ENCODE measurements around the gene ZIC2.

ZIC2 gene

DNA sequence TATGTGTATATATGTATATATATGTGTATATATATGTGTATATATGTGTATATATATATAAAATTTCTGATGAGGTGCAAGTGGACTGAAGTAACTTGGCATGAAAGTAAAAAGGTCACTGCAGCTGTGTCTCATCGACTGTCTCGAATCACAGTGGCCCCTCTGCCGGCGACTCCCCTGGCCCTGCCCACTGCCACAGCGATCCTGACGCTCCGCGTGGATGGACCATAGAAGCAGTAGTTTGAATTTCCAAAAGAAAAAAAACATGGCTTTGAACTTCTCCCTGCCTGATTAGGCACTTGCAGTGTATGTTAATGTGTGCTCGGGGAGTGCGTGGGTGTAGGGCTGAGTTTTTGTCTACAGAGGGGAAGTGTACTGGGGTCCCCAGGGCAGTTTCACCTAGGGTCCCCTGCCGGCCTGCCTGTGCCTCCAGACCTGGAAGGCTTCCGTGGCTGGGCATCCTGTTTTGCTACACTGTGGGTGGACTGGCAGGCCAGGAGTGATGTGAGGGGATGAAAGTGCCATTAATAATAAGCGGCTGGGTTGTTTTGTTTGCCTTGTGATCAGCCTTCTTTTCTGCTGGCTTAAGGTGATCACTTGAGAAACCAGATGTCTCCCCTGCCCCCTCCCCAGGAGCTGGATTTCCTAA lies 20.8 kb upstream of the ZIC2 start:
- no peak for DNase-seq

DNA sequence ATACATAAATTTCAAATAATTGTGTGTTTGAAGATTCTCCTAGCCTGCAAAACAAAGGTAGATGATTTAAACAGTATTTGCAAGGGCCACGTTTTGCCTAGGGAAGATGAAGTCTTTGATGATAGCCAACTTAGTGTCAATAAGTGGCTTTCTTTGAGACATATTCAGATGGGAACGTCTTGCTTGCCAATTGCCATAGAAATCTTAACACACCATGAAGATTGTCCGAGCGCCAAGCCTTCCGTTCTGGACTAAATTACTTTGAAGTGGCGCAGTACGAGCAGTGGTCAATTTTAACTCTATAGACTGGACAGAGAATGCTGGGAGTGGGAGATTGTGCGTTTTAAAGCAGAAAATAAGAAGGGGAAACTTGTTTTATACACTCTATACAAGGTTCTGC lies 19.9 kb upstream of the ZIC2 start:
- no peak for DNase-seq

DNA sequence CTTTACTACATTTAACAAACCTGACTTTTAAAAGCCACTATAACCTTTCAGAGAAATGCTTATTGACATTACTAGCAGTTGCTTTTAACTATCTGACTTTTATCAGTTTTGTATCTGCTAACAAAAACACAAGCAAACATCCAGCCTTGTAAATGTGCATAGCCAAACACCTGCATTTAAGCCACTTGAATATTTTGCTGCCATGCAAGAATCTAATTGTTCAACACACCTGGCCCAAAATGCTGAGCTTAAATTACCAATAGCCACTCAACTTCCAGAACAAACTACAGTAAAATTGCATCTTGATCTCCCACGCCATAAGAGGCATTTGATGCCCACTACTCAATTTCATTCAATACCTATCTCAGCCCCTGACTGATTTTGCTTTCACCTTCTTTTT lies 19.3 kb upstream of the ZIC2 start:
- DNase-seq = no peak

DNA sequence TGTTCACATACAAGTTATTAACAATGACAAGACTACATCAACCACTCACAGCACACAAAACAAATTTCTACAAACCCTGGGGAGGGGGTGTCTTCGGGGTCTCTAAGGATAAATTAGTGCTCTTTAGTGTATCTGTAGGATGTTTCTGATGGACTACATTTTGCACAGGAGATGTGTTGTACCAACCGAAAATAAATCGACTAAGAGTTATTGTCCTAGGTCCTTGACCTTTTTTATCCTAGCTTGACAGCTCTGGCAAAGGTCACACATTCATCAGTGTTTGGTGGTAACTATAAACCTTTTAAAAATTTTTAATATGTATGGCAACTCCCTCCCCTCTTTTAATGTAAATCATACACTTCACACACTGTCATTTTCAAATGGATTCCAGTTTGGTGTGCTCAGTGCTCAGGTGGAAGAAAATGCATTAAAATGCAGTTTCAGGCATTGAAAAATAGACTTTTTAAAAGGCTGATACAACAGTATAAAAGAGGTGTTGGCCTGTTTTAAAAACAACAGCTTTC lies 17.7 kb upstream of the ZIC2 start:
- DNase-seq = no peak

GRCh38 chr13:99965329-99966000 lies 16.1 kb upstream of the ZIC2 start:
- no peak for DNase-seq

GRCh38 chr13:99966064-99966805 lies 15.3 kb upstream of the ZIC2 start:
- DNase-seq = no peak

GRCh38 chr13:99967498-99967868 lies 14.1 kb upstream of the ZIC2 start:
- DNase-seq = no peak

DNA sequence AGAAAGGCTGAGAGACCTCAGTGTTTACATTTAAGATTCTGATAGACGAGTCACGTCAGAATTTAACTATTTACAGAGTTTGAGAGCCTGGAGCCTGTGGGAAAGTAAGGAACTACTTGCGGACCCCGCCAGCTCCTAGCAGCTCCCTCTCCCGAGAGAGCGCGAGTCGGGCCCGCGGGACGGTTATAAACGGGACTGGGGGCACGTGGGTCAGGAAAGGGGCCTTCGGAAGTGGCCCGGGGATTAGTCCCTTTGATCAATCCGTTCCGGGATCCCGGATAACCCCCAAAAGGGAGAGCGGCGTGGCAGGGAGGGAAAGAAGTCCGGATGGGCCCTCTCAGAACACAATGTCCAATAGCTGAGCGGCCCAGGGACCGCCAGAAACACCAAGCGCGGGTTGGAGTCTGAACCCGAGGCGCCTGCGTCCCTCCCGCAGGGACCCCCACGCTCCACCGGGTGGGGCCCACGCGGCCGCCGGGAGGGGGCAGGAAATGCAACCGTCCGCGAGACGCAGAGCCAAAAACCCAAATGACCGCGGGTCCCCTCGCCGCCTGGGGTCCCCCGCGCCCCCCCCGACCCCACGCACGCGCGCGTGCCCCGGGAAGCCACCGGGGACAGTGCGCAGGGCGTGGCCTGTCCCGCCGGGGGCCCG lies 13.6 kb upstream of the ZIC2 start:
- no peak for DNase-seq

GRCh38 chr13:99968521-99969452 lies 12.8 kb upstream of the ZIC2 start:
- DNase-seq = no peak

DNA sequence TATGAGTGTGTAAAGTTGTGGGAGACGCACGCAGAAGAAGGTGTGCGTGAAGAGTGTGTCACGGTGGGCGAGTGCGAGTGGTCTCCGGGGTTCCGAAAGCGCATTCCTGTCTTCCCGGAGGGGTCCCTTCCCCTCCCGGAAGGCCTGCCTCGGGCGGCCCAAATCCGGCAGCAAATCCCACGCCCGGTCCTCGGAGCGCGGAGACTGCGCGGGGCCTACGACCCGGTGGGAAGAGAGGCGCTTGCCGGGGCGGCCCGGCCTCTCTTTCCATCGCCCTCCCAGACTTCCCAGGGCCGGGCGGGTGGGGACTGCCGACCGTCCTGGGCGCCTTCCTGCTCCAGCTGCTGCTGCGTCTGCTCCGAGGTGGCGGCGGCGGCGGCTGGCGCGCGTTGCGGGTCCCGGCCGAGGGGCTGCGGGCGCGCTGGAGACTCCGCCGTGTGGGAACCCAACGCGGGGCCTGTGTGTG lies 12.1 kb upstream of the ZIC2 start:
- DNase-seq = no peak

- DNase-seq = peak; percentile 31
Observed at GRCh38 chr13:99969919-99970650, 11.5 kb upstream of the ZIC2 start.

GRCh38 chr13:99970651-99971575 lies 10.7 kb upstream of the ZIC2 start:
- no peak for DNase-seq

- no peak for DNase-seq
Observed at GRCh38 chr13:99971576-99972189, 9.9 kb upstream of the ZIC2 start, which contains the start of gene ZIC5. Gene ZIC5 (minus strand): TSS chr13:99971767. CDS start chr13:99971603, 164 bp downstream.

DNA sequence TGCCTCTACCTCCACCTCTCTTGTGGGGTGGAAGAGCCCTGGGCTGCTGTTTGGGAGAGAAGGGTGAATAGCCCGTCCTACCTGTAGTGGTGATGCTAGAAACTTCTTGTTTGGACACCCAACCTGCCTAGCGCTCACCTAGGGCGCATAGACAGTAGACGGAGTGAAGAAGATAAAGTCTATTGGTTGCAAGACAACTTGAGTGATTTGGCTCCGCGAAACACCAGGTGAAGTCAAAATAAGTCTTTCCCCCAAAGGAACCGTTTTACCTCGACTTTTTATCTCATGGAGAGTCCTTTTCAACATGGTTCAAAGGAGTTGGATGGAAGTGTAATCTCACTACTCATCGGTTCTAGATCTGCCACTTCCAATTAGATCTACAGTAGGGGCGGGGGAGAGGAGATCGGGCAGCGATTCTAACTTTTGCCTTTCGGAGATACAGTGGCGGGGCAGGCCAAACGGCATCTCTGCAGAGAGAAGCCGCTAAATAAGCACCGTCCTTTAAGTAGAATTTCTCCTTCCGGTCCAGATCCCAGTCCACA lies 9.3 kb upstream of the ZIC2 start:
- no peak for DNase-seq

DNA sequence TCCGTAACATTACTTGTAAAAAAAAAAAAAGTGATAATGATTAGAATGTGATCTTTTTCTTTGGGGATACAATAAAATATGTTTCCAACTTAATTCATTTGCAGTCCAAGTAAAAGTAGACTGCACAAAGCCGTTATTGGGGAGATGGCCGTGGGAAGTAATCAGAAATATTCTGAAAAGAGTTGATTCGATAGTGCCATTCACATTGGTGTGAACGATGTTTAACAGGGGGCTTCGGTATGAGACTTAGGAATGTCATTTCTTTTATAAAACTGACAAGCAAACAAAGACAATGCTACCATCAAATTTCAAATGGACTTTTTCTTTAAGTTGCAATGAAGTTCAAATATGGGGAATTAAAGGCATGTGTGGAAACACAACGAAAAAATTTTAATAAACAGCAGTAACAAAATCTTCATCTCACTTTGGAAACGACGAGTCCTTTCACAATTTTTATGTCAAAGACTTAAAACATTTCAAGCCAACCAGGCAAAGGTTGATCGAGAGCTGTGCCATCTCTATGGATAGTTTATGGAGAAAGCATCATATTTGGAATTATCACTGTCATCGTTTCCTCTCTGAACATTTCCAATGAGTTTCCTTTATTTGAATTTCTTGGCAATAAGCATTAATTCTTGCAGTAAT lies 8.3 kb upstream of the ZIC2 start:
- no peak for DNase-seq

- DNase-seq = no peak
Observed at GRCh38 chr13:99973808-99974185, 7.8 kb upstream of the ZIC2 start.

DNA sequence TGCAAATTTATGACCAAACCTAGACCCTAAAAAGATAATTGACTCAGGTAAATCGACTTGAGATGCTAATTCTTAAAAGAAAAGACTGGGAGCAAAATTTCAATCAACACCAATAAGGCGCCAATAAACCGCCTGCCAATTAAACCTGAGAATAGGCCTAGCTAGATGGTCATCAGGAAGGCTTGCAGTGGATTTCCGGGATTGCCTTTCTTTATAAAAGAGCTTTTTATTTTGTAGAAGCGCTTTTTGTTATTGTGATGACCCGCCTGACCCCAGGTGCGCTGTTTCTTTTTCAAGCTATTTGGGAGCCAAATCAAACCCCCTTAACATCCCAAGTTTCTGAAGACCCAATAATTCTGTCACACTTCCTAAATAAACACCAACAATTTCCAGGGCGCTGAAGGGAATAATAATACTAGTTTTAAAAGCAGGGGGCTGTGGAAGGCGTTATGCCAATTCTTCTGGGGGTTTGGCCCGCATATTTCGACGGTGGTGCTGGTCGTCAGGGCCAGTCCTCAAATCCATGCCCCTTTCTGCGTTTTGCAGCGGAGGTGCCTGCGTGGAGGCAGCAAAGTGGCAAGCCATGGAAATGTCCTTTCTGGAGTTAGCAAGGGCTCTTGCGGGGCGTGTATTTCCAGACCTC lies 7.2 kb upstream of the ZIC2 start:
- no peak for DNase-seq

DNA sequence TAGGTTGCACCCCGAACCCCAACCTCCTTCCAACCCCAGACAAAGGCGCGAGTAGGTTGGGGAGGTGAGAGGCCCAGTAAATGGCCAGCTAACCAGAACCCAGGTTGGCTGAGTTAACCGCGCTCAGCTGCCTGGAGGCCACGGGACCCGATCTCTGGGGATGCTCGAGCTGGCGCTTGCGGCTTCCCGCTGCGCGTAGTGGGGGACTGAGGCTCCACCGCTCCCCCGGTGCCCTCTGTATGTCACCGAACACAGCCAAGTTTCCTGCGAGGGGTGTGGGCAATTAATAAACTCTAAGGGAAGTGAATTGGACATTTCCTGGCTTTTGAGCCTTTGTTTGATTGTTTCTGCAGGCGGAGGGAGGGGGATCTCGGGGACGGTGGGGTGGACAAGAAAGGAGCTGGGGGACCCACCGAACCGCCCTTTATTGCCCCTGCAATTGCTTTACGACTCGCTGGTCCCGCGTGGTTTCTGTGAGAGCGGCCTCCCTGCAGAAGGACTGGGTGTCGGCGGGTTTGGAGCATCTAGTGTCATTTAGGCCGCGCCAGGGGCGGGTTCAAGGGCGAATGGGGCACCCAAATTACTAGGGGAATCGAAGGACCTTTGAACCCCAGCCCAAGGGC lies 6.5 kb upstream of the ZIC2 start:
- DNase-seq = no peak
